B cell (primary cell): ENCODE measurements around the gene FRK. TPM values are rescaled to one million over a fixed set of nuclear protein-coding genes. Genes with fewer than 3 reads are reported as not detected.

ENCODE experiments used
- ATAC-seq: fragments of 200-7000 bp; cut with Tn5 transposase; one replicate; pipeline ENCODE4 v1.10.0; 2021; ENCODE audit warnings: low read depth, mild to moderate bottlenecking, moderate number of reproducible peaks, moderate library complexity
- CTCF ChIA-PET: fragments of 350-600 bp; sonication (Branson Sonifier 250); formaldehyde crosslinking; loops from one replicate; lab custom pipeline; 2021; ENCODE audit warnings: antibody characterized with exemption, inconsistent platforms; lab: Charles Lee
- POLR2A ChIA-PET: fragments of 350-600 bp; sonication (Branson Sonifier 250); formaldehyde crosslinking; loops from one replicate; lab custom pipeline; 2021; ENCODE audit warnings: antibody characterized with exemption; lab: Charles Lee
- DNase-seq: peaks from one replicate; pipeline ENCODE4 v3.0.0; 2013
- H2AFZ ChIP-seq: 2 replicates; pipeline ENCODE4 v1.6.1; 2012; ENCODE audit warnings: mild to moderate bottlenecking, low read depth, low read length; ENCODE audit not compliant: insufficient read depth, poor library complexity, severe bottlenecking
- H3K27ac ChIP-seq, 2 donors: 1 replicate in 1 of 2; 2 replicates in 1 of 2; pipeline ENCODE4 v1.5.1; 2012 to 2013; ENCODE audit warnings: low read length in 2 of 2, mild to moderate bottlenecking in 2 of 2, moderate library complexity in 1 of 2
- H3K27me3 ChIP-seq, 4 experiments: fragments of 200-600 bp in 1 of 4; sonication (generic) in 1 of 4; replicated peaks in 1 of 4; 1 replicate in 2 of 4; 2 replicates in 2 of 4; pipeline versions ENCODE4 v1.6.1 to v1.7.0; 2013 to 2016; ENCODE audit warnings: low read length in 3 of 4, mild to moderate bottlenecking in 2 of 4, mixed read lengths in 1 of 4, moderate library complexity in 1 of 4; ENCODE audit not compliant: insufficient read depth in 4 of 4, control insufficient read depth in 3 of 4; ENCODE audit errors: control extremely low read depth in 1 of 4
- H3K36me3 ChIP-seq, 2 experiments: replicated peaks in 1 of 2; 1 replicate in 1 of 2; 2 replicates in 1 of 2; pipeline versions ENCODE4 v1.6.1 to v1.7.1; 2013; ENCODE audit warnings: low read length in 1 of 2; ENCODE audit not compliant: insufficient read depth in 2 of 2, control insufficient read depth in 1 of 2; ENCODE audit errors: control extremely low read depth in 1 of 2, extremely low read depth in 1 of 2
- H3K4me1 ChIP-seq, 2 donors: fragments of 200-600 bp in 1 of 2; sonication (generic) in 1 of 2; 1 replicate in 1 of 2; 2 replicates in 1 of 2; pipeline versions ENCODE4 v1.5.1 to v1.6.1; 2013 to 2017; ENCODE audit warnings: low read length in 2 of 2; ENCODE audit not compliant: control insufficient read depth in 2 of 2, insufficient read depth in 2 of 2
- H3K4me2 ChIP-seq: replicated peaks from 2 replicates; pipeline ENCODE3; 2012; ENCODE audit warnings: mild to moderate bottlenecking, low read depth, low read length; ENCODE audit not compliant: poor library complexity, severe bottlenecking
- H3K4me3 ChIP-seq, 5 experiments: fragments of 200-600 bp in 1 of 5; sonication (generic) in 1 of 5; 1 replicate in 3 of 5; 2 replicates in 2 of 5; pipeline versions ENCODE4 v1.5.1 to v1.7.0; 2011 to 2016; ENCODE audit warnings: low read length in 4 of 5, mild to moderate bottlenecking in 4 of 5, low read depth in 2 of 5, control low read depth in 1 of 5, moderate library complexity in 1 of 5; ENCODE audit not compliant: insufficient read depth in 1 of 5; ENCODE audit errors: control extremely low read depth in 1 of 5, extremely low read depth in 1 of 5
- H3K79me2 ChIP-seq: fragments of 200-600 bp; sonication (generic); one replicate; pipeline ENCODE4 v1.6.0; 2016; ENCODE audit warnings: low read length; ENCODE audit not compliant: control insufficient read depth, insufficient read depth
- H3K9ac ChIP-seq: fragments of 200-600 bp; sonication (generic); 2 replicates; pipeline ENCODE4 v1.6.1; 2017; ENCODE audit warnings: mild to moderate bottlenecking, low read length, moderate library complexity
- H3K9me3 ChIP-seq, 3 donors: one replicate each; pipeline versions ENCODE4 v1.6.1 to v1.7.1; 2013; ENCODE audit warnings: low read length in 2 of 3; ENCODE audit not compliant: control insufficient read depth in 2 of 3, insufficient read depth in 1 of 3; ENCODE audit errors: control extremely low read depth in 1 of 3
- H4K20me1 ChIP-seq: 2 replicates; pipeline ENCODE4 v1.6.0; 2012; ENCODE audit warnings: mild to moderate bottlenecking, low read length; ENCODE audit not compliant: insufficient read depth, control insufficient read depth, poor library complexity, severe bottlenecking
- H3K27ac Mint-ChIP-seq: one replicate; pipeline ENCODE4 v1.8.0; 2021; ENCODE audit warnings: mixed read lengths
- H3K27me3 Mint-ChIP-seq: one replicate; pipeline ENCODE4 v1.8.0; 2021; ENCODE audit warnings: mixed read lengths
- H3K4me1 Mint-ChIP-seq: one replicate; pipeline ENCODE4 v1.8.0; 2021; ENCODE audit warnings: mixed read lengths
- H3K4me3 Mint-ChIP-seq: one replicate; pipeline ENCODE4 v1.8.0; 2021; ENCODE audit warnings: mixed read lengths
- H3K9me3 Mint-ChIP-seq: one replicate; pipeline ENCODE4 v1.8.0; 2022; ENCODE audit warnings: mixed read lengths; ENCODE audit not compliant: insufficient read depth
- EZH2 ChIP-seq: IDR thresholded peaks from 2 replicates; pipeline ENCODE4 v1.6.1; 2012; ENCODE audit warnings: borderline replicate concordance, low read depth, mild to moderate bottlenecking, moderate library complexity, low read length; ENCODE audit not compliant: insufficient read depth, poor library complexity, severe bottlenecking
- WGBS: methylation state at CpG from one replicate; pipeline ENCODE4 v1.1.5; 2013; ENCODE audit warnings: missing lambda C conversion rate; ENCODE audit not compliant: insufficient coverage; 5-methylcytosine and 5-hydroxymethylcytosine counted together
- intact Hi-C: fragments of 100-400 bp; cut with micrococcal nuclease; formaldehyde crosslinking; loops from one replicate; pipeline ENCODE4 v1.10.0; 2022
- polyA plus RNA-seq: library from polyadenylated mRNA; depleted of rRNA; stranded (reverse); fragments of >200 nt; gene quantifications from 2 replicates; pipeline ENCODE4 v1.2.3, GENCODE V29; 2012
- total RNA-seq, 2 donors: library from RNA; stranded (reverse); fragments of 120-200 nt in 1 of 2; gene quantifications; 1 replicate in 1 of 2; 2 replicates in 1 of 2; pipeline versions ENCODE4 v1.2.3 to v1.2.4, GENCODE V29; 2013 to 2022
- TF ChIP-seq, protein P1 (sequence below): fragments of 200-600 bp; IDR thresholded peaks from one replicate; pipeline ENCODE4 v1.8.0; 2022; ENCODE audit warnings: antibody characterized with exemption, mild to moderate bottlenecking

FRK gene
- total and polyA plus RNA-seq, 2 donors (not counting 1 experiment from before 2014, with no cell fraction given), result 0.01 to 0.07 TPM

DNA sequence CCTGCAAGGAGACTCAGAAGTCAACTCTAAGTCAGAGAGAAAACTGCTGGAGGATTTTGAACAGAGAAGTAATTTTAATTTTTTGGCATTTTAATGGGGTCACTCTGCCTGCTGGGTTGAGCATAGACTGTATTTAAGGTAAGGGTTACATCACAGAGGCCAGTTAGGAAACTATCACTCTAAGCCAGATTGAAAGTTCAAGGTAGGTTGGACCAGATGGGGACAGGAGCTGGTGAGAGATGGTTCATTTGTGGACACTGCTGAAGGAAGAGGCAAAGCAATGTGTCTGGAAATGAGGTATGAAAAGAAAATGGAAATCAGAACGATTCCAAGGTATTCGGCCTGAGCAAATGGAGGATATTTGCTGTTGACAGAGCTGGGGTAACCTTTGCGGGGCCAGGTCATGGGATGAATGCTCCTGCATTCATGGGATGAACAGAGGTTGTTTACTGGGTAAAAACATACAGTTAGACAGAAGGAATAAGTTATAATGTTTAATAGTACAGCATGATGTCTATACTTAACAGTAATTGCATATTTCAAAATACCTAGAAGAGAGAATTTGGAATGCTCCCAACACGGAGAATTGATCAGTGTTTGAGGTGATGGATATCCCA, 26.9 kb downstream of the FRK start:
- Histone ChIP-seq H3K36me3 (no peaks in the 10 kb centered on the region), H3K79me2 (no peaks in the 10 kb centered on the region), H3K4me3 (no peak overlapping the region), H4K20me1 (no peaks in the 10 kb centered on the region), H3K4me1 (no peaks in the 10 kb centered on the region), H3K27ac (no peak overlapping the region), H2AFZ (no peak overlapping the region), H3K9me3 (no peaks in the 10 kb centered on the region), H3K27me3 (peaks cover 0 to 12% (median 3%) of the 10 kb centered on the region in 4 experiments), H3K9ac (no peak overlapping the region), H3K4me2 (no peak overlapping the region)
- Mint-ChIP-seq H3K4me3 (no peak overlapping the region), H3K27ac (no peak overlapping the region), H3K27me3 (peaks cover 14% of the 10 kb centered on the region), H3K9me3 (no peaks in the 10 kb centered on the region), H3K4me1 (peaks cover 2% of the 10 kb centered on the region)
- CTCF ChIA-PET, result no interaction called here
- POLR2A ChIA-PET, result no interaction called here
- ATAC-seq (no peak), DNase-seq (no peak)
- TF ChIP-seq, protein P1, sequence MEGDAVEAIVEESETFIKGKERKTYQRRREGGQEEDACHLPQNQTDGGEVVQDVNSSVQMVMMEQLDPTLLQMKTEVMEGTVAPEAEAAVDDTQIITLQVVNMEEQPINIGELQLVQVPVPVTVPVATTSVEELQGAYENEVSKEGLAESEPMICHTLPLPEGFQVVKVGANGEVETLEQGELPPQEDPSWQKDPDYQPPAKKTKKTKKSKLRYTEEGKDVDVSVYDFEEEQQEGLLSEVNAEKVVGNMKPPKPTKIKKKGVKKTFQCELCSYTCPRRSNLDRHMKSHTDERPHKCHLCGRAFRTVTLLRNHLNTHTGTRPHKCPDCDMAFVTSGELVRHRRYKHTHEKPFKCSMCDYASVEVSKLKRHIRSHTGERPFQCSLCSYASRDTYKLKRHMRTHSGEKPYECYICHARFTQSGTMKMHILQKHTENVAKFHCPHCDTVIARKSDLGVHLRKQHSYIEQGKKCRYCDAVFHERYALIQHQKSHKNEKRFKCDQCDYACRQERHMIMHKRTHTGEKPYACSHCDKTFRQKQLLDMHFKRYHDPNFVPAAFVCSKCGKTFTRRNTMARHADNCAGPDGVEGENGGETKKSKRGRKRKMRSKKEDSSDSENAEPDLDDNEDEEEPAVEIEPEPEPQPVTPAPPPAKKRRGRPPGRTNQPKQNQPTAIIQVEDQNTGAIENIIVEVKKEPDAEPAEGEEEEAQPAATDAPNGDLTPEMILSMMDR, result no peak
- no peak for TF ChIP-seq EZH2
- WGBS, result 38% methylated on average over 2 of the region's 4 CpGs
- intact Hi-C loops, result no loop called here

DNA sequence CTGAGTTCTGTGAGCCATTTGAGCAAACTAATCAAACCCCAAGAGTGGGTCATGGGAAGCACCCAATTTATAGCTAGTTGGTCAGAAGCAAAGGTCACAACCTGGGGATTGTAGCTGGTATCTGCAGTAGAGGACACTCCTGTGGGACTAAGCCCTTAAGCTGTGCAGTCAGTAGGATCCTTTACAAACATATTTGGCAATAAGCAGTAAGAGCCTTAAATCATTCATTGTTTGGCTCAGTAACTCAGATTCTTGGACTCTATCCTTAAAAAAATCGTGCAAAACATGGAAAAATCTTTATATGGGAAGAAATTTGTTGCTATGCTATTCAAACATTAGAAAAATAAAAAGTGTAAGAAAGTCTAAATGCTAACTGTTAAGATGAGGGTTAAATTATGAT, 29.9 kb downstream of the FRK start:
- Histone ChIP-seq H3K4me1 (no peaks in the 10 kb centered on the region), H3K27ac (no peak overlapping the region), H3K79me2 (no peaks in the 10 kb centered on the region), H3K4me3 (no peak overlapping the region), H3K27me3 (peaks cover 0 to 9% (median 3%) of the 10 kb centered on the region in 4 experiments), H3K9me3 (no peaks in the 10 kb centered on the region), H3K4me2 (no peak overlapping the region), H3K9ac (no peak overlapping the region), H4K20me1 (no peaks in the 10 kb centered on the region), H2AFZ (no peak overlapping the region), H3K36me3 (no peaks in the 10 kb centered on the region)
- H3K9me3 Mint-ChIP-seq, result no peaks in the 10 kb centered on the region
- ATAC-seq (no peak), DNase-seq (no peak)
- no peak for TF ChIP-seq EZH2
- TF ChIP-seq, protein P1, result no peak
- H3K4me3 Mint-ChIP-seq, result no peak overlapping the region
- peaks cover 6% of the 10 kb centered on the region for H3K4me1 Mint-ChIP-seq
- H3K27me3 Mint-ChIP-seq, result peaks cover 9% of the 10 kb centered on the region
- ChIA-PET POLR2A (no interaction called here), CTCF (interaction anchor here (1.1 to 1.8 kb wide), 2 partner anchors 8 to 19 kb away, joined by 4 to 7 read pairs; no protein-coding TSS in a partner anchor)
- H3K27ac Mint-ChIP-seq, result no peak overlapping the region
- intact Hi-C loops, result no loop called here
- WGBS, result no CpG with 5 or more reads among the region's 1 CpG
